NCI-H510A treated with DMSO at 0.1 percent for 48 hours (cell line): ENCODE results near the gene TAS2R42.

Experiments
- DNase-seq: peaks from one replicate; lab custom pipeline; 2025; lab: John Stamatoyannopoulos, UW

The TAS2R42 gene

DNA sequence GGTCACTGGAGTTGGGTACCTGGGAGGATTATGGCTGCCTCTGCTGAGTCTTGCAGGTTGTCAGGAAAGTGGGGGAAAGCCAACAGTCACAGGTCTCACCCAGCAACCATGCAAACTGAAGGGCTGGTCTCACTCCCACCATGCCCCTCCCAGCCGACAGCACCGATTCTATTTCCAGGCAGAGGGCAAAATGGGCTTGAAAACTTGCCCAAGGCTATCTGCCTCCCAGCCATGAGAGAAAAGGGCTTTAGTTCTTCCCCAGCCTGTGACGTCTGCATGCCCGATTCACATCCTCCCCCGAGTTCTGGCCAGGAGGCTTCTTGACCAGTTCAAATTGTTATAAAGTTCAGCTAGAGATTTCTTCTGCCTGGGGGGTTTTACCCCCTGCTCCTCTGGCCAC lies 42.4 kb downstream of the TAS2R42 start:
- DNase-seq, result no peak

GRCh38 chr12:11143352-11143751 lies 43.4 kb downstream of the TAS2R42 start:
- DNase-seq, result no peak

- DNase-seq, result no peak
Measured at GRCh38 chr12:11136075-11136474, 50.7 kb downstream of the TAS2R42 start.
